HEK293T (cell line): ENCODE results near the gene DAND5.

Source experiments
- CTCF ChIA-PET: fragments of 350-600 bp; formaldehyde crosslinking; extraction: SDS; loops from one replicate; lab custom pipeline; 2021; ENCODE audit warnings: antibody characterized with exemption, inconsistent platforms; lab: Yijun Ruan, JAX
- POLR2A ChIA-PET: fragments of 350-600 bp; formaldehyde crosslinking; extraction: SDS; loops from one replicate; lab custom pipeline; 2020; ENCODE audit warnings: antibody characterized with exemption, inconsistent platforms; lab: Yijun Ruan, JAX
- DNase-seq: peaks from one replicate; pipeline ENCODE4 v3.0.0; 2012; ENCODE audit warnings: mixed read lengths; ENCODE audit errors: extremely low spot score
- ARNT ChIP-seq: fragments of 450-650 bp; IDR thresholded peaks from 2 replicates; pipeline ENCODE4 v1.6.1; 2017; ENCODE audit warnings: mild to moderate bottlenecking
- BHLHE40 ChIP-seq: fragments of 450-650 bp; IDR thresholded peaks from 2 replicates; pipeline ENCODE4 v1.6.1; 2016; ENCODE audit warnings: mild to moderate bottlenecking, moderate library complexity, borderline replicate concordance
- CTBP1 ChIP-seq: fragments of 450-650 bp; IDR thresholded peaks from 2 replicates; pipeline ENCODE4 v1.6.1; 2016; ENCODE audit warnings: borderline replicate concordance
- ELF4 ChIP-seq: fragments of 450-650 bp; IDR thresholded peaks from 2 replicates; pipeline ENCODE4 v1.6.1; 2017; ENCODE audit warnings: antibody characterized with exemption
- FOXA1 ChIP-seq: fragments of 450-650 bp; IDR thresholded peaks from 2 replicates; pipeline ENCODE4 v1.6.1; 2016; ENCODE audit warnings: mild to moderate bottlenecking
- FOXK2 ChIP-seq: fragments of 450-650 bp; IDR thresholded peaks from 2 replicates; pipeline ENCODE4 v1.6.1; 2016; ENCODE audit warnings: mild to moderate bottlenecking
- FOXM1 ChIP-seq: fragments of 450-650 bp; IDR thresholded peaks from 2 replicates; pipeline ENCODE4 v1.6.1; 2017; ENCODE audit warnings: mild to moderate bottlenecking, borderline replicate concordance
- HDGF ChIP-seq: fragments of 450-650 bp; IDR thresholded peaks from 2 replicates; pipeline ENCODE4 v1.6.1; 2017; ENCODE audit warnings: antibody characterized with exemption, borderline replicate concordance
- L3MBTL2 ChIP-seq: fragments of 450-650 bp; conservative IDR thresholded peaks from 2 replicates; pipeline ENCODE4 v1.6.1; 2016; ENCODE audit warnings: mild to moderate bottlenecking
- LEF1 ChIP-seq: fragments of 450-650 bp; IDR thresholded peaks from 2 replicates; pipeline ENCODE4 v1.6.1; 2017; ENCODE audit warnings: mild to moderate bottlenecking, borderline replicate concordance
- NFRKB ChIP-seq: fragments of 450-650 bp; IDR thresholded peaks from 2 replicates; pipeline ENCODE4 v1.6.1; 2016; ENCODE audit warnings: mild to moderate bottlenecking, moderate library complexity
- SP1 ChIP-seq: fragments of 450-650 bp; IDR thresholded peaks from 2 replicates; pipeline ENCODE4 v1.6.1; 2017
- SUZ12 ChIP-seq: fragments of 450-650 bp; IDR thresholded peaks from 2 replicates; pipeline ENCODE4 v1.6.1; 2016; ENCODE audit warnings: mild to moderate bottlenecking
- TARDBP ChIP-seq: fragments of 450-650 bp; IDR thresholded peaks from 2 replicates; pipeline ENCODE4 v1.6.1; 2016
- ZNF384 ChIP-seq: fragments of 450-650 bp; IDR thresholded peaks from 2 replicates; pipeline ENCODE4 v1.6.1; 2016
- TF ChIP-seq, protein P1 (sequence below): fragments of 450-650 bp; IDR thresholded peaks from 2 replicates; pipeline ENCODE4 v1.6.1; 2016

Gene DAND5

GRCh38 chr19:13012690-13013608 is 43.6 kb downstream of the DAND5 start:
- TF ChIP-seq FOXM1 = no peak
- no peak for TF ChIP-seq CTBP1
- no peak for TF ChIP-seq BHLHE40
- no peak for TF ChIP-seq SP1
- TF ChIP-seq TARDBP = no peak
- no peak for TF ChIP-seq ZNF384
- no peak for TF ChIP-seq HDGF
- no peak for TF ChIP-seq SUZ12
- no peak for TF ChIP-seq FOXK2
- TF ChIP-seq, protein P1, sequence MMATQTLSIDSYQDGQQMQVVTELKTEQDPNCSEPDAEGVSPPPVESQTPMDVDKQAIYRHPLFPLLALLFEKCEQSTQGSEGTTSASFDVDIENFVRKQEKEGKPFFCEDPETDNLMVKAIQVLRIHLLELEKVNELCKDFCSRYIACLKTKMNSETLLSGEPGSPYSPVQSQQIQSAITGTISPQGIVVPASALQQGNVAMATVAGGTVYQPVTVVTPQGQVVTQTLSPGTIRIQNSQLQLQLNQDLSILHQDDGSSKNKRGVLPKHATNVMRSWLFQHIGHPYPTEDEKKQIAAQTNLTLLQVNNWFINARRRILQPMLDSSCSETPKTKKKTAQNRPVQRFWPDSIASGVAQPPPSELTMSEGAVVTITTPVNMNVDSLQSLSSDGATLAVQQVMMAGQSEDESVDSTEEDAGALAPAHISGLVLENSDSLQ = no peak
- no peak for TF ChIP-seq L3MBTL2
- TF ChIP-seq ARNT = no peak
- POLR2A ChIA-PET = interaction anchor here (0.7 to 0.9 kb wide), 3 partner anchors 9 to 47 kb away, joined by 3 read pairs; no protein-coding TSS in a partner anchor
- CTCF ChIA-PET = interaction anchor here (0.6 to 0.7 kb wide), 2 partner anchors 48 to 141 kb away, joined by 3 to 5 read pairs; no protein-coding TSS in a partner anchor
- no peak for DNase-seq

DNA sequence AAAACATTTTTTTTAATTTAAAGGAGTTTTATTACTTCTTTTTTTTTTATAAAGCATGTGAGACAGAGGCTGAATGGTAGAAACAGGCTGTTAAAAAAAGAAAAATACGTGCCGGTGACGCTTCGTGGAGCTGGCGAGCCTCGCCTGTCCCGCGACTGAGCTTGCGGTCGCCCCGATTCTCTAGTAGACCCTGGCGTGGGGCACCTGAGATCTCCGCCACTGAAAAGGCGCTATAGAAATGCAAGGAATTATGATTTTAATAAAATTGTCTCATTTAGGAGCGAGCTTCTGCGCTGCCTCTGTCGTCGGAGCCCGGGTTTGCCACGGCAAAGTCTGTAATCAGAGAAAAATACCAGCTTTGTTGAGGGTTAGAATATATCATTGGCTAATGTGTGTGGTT is 44.3 kb downstream of the DAND5 start:
- no peak for DNase-seq
- ChIA-PET POLR2A (interaction anchor here (0.7 to 0.9 kb wide), 3 partner anchors 8 to 48 kb away, joined by 3 read pairs; no protein-coding TSS in a partner anchor), CTCF (interaction anchor here (0.6 to 1.3 kb wide), 3 partner anchors 20 to 140 kb away, joined by 3 to 5 read pairs (median 4); no protein-coding TSS in a partner anchor)
- TF ChIP-seq CTBP1 (no peak), HDGF (no peak), ZNF384 (no peak), SUZ12 (no peak), TARDBP (no peak), FOXA1 (no peak), ELF4 (no peak), ARNT (no peak), NFRKB (no peak), LEF1 (no peak), BHLHE40 (no peak), FOXK2 (no peak), FOXM1 (no peak), SP1 (no peak), L3MBTL2 (no peak)
- TF ChIP-seq, protein P1 = no peak

DNA sequence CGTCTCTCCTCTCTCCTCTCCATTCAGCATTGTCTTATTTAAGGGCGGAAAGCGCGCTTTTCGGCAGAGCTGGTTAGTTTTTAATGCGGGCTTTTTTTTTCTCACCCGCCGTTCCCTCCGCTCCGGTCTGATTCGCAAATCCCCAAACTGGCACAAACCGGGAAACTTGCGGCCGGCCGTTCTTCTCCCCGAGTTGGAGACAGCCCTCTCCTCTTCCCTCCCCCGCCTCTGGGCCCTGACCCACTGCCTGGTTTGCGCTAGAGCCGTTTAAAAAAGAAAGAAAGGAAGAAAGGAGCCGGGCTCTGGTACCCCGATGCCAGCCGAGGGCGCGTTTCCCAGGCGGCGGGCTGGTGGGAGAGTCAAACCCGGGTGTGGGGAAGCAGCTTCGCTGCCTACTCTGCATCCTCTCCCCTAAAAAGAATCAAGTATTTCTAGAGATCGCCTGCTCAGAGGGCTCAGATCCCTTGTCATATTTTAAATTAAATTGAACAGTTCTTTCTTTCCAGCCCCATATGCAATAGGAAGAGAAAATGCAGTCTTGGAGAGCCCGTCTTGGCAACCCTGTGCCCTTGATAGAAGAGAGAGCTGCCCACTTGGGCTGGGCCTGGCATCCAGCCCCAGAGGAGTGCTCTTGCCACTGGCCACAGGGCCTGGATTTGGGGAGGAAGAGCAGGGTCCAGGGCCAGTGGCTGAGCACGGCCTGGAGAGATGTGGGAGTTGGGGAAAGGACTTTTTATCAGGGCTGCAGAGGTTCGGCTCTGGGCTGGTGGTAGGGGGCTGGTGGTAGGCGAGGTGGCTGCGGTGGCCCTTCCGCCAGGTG is 44.9 kb downstream of the DAND5 start:
- DNase-seq = no peak
- CTCF ChIA-PET = interaction anchor here (1.3 kb wide), 1 partner anchor 19 kb away, joined by 4 read pairs; no protein-coding TSS in a partner anchor
- TF ChIP-seq ZNF384 = no peak
- TF ChIP-seq TARDBP = no peak
- TF ChIP-seq NFRKB = no peak
- TF ChIP-seq FOXA1 = no peak
- no peak for TF ChIP-seq HDGF
- TF ChIP-seq FOXM1 = no peak
- TF ChIP-seq, protein P1 = no peak
- no peak for TF ChIP-seq CTBP1
- TF ChIP-seq LEF1 = no peak
- TF ChIP-seq BHLHE40 = no peak
- TF ChIP-seq SP1 = no peak
- no peak for TF ChIP-seq SUZ12
- POLR2A ChIA-PET = no interaction called here

- TF ChIP-seq ELF4 (no peak), LEF1 (no peak), BHLHE40 (no peak), HDGF (no peak), TARDBP (no peak), L3MBTL2 (no peak), ARNT (no peak), SP1 (no peak), FOXM1 (no peak), FOXK2 (no peak), CTBP1 (no peak), NFRKB (no peak), SUZ12 (no peak), ZNF384 (no peak), FOXA1 (no peak)
- TF ChIP-seq, protein P1 = no peak
- POLR2A ChIA-PET = no interaction called here
- no peak for DNase-seq
- CTCF ChIA-PET = interaction anchor here (1.3 kb wide), 1 partner anchor 19 kb away, joined by 4 read pairs; no protein-coding TSS in a partner anchor
Measured at GRCh38 chr19:13014921-13015280, 45.5 kb downstream of the DAND5 start.
